HG02973 (cell line): Measurements from ENCODE around the gene CDC123.
"Not testable (repeated sequence)": the region's sequence is repeated elsewhere in the genome, so short reads cannot be mapped to it uniquely, and the experiment has no call there.

Source experiments
- ATAC-seq: cut with Tn5 transposase; IDR thresholded peaks from one replicate; pipeline ENCODE4 v1.9.1; 2021; ENCODE audit warnings: moderate library complexity; ENCODE audit not compliant: unreplicated experiment

Gene CDC123, protein sequence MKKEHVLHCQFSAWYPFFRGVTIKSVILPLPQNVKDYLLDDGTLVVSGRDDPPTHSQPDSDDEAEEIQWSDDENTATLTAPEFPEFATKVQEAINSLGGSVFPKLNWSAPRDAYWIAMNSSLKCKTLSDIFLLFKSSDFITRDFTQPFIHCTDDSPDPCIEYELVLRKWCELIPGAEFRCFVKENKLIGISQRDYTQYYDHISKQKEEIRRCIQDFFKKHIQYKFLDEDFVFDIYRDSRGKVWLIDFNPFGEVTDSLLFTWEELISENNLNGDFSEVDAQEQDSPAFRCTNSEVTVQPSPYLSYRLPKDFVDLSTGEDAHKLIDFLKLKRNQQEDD

DNA sequence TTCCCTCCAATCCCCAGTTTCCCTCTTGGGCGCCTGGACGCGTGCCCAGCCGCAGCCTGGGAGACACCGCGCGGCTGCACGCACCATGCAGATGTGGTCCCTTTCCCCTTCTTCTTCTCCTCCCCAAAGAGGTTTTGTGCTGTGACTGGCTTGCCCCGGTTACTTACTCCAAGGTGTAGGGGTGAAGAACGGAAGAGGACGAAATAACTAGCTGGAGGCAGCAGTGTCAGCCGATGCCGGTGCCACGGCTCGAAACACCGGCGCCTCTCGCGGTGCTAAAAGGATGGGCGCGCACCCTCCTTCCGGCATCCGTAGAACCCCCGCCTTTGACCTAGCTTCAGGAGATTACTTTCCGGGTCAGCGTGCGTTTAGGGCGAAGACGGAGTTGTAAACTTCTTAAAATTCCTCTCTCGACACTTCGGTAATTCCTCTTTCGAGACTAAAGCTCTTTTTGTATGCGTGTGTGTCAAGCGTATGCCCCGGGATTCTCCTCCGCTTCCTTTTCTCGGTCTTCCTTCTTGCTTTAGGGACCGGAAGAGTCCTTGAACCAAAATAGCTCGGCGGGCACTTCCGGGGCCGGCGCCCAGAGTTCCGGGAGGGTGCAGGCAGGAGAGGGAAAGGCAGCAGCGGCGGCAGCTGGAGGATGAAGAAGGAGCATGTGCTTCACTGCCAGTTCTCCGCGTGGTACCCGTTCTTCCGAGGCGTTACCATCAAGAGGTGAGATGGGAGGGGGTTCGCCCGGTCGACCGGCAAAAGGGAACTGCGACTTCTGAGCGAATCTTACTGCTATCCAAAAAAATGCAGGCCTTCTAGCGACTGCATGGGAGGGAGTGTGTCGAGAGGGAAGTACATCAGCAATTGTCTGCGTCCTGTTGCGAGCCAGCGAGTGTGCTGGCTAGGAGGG lies at the start of gene CDC123, which contains the start of gene NUDT5:
TSS of gene CDC123 (plus strand) at position 586 of the 904 bp plus-strand sequence. CDS start at position 644, 58 bp downstream.
TSS of gene NUDT5 (minus strand) at position 289 of the 904 bp plus-strand sequence. CDS start 9,600 bp downstream, outside the sequence.
- ATAC-seq = peak; percentile 81

DNA sequence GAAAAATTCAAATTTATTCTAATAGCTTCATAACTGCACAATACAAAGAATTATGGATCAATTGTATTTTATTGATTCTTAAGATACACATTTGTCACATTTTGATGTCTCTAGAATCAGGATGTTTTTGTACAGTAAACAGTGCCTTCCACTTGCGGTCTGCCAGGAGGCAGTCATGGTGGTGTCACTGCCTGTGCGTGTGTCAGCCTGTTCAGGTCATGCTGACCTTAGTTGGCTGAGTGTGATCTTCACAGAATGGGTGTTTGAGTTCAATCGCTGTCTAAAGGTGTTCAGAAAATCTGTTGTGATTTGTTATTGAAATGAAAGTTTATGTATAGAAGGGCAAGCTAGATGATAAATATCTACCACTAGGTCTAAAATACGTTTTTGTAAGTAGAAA lies 45.8 kb upstream of the CDC123 start:
- no peak for ATAC-seq

DNA sequence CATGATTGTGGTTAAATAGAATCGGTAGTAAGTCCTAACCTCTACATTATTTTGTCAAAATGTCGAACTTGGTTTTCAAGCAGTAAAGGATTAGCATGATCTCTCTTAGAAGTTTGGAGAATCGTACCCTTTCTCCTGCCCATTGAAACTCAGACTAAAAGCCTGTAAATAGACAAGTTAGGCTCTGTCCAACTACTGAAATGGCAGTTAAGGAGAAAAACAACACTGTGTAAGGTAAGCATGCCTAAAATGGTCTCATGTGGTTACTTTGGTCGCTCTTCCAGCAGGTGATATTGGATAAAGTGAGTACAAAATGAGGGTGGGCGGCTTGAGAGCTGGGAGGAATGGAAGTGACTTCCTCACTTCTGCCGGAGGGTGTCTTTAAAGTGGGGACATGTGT lies 41.5 kb upstream of the CDC123 start:
- ATAC-seq = no peak

DNA sequence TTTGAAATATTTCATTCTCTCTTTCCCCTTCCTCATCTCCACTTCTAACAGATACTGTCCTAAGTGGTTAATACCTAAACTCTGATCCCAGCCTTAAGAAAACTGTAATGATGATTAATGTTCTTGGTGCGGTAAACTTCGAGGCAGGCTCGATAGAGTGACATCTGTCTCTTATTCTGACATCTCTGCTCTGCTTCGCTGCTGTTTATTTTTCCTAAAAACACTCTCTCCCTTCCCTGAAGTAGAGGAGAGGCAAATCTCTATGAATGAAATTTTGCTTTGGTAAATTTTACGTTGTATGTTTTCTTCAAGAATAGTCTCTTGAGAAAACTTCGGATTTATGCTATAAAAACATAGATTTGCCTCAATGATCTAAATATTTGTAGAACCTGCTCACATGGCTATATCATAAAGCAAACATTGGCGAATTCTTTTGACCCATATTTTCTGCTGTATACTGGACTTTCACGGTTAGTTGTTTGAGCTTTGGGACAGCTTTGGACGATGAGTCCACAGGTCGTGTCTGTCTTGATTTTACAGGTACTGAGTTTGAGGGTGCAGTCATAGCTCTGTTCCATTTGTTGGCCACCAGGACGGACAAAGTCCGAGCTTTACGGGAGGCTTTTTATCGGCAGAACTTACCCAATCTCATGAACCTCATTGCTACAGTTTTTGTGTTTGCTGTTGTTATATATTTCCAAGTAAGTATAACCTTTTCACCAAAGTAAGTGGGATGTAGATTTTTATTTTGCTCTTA lies 39.4 kb upstream of the CDC123 start:
- no peak for ATAC-seq

DNA sequence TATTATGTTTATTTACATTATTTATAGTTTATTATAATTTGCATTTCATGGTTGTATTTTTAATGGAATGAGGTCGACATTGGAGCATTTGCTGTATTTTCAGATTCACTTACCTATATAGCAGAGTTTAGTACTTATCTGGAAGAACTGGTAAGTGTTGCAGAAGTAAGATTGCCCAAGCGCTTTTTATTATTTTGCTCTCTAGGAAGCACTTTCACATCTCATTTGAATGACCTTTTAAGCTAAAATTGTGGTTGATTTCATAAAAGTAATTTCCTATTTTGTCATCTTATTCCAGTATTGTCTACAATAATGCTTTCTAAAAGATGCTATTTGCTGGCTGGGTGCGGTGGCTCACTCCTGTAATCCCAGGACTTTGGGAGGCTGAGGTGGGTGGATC lies 37.9 kb upstream of the CDC123 start:
- no peak for ATAC-seq

DNA sequence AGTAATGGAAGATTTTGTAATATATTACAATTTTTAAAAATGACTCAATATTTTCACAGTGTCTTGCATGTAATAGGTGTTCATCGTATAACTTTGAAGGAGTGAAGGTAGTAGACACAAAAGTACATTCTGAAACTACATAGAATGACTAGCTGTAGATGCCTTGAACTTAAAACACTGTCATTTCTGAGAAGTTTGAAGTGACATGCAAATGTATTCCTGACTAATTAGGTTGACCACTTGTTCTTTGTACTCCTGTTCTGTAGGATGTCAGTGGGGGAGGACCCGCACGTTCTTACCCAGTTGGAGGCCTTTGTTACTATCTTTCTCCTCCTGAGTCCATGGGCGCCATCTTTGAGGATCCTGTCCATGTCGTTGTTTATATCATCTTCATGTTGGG lies 35.3 kb upstream of the CDC123 start:
- no peak for ATAC-seq

DNA sequence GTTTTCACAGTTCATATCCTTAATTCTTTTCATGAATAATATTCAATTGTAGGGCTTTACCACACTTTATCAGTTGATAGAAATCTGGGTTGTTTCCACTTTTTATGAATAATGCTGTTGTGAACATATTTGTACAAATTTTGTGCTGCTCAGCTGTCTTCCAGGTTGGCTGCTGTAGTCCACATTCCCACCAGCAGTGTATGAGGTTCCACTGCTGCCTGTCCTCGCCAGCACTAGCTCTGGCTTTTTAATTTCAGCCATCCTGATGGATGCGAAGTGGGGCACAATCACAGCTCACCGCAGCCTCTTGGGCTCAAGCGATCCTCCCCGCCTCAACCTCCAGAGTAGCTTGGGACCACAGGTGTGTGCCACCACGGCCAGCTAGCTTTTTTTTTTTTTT lies 33.1 kb upstream of the CDC123 start:
- ATAC-seq = no peak

DNA sequence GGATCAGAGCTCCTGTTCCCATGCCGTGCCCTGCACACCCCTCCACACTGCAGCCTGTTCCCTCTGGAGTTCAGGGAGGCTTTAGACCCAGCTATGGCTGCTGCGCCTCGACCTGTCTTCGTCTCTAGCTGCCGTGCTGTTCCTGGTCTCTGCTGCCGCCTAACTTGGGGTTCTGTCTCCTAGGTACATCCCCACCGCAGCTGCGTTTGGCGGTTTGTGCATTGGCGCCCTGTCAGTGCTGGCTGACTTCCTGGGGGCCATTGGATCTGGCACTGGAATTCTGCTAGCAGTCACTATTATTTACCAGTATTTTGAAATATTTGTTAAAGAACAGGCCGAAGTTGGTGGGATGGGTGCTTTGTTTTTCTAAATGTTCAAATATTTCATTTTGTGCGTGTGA lies 31.9 kb upstream of the CDC123 start:
- ATAC-seq = no peak

DNA sequence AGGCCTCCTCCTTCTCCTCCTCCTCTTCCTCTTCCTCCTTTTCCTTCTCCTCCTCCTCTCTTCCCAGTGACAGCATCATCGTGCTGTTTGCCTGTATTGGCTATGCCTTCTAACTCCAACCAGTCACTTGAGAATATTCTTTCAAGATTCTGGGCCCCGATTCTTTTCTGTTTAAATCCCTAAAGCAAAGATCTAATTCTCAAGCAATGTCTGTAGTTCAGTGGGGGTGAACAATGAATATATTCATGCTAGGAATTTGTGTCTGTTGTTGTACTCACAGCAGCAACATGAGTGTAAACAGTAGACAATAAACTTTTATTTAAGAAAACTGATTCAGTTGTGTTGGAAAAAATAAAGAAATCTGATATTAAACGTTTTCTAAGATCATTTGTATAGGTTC lies 31.0 kb upstream of the CDC123 start:
- no peak for ATAC-seq

DNA sequence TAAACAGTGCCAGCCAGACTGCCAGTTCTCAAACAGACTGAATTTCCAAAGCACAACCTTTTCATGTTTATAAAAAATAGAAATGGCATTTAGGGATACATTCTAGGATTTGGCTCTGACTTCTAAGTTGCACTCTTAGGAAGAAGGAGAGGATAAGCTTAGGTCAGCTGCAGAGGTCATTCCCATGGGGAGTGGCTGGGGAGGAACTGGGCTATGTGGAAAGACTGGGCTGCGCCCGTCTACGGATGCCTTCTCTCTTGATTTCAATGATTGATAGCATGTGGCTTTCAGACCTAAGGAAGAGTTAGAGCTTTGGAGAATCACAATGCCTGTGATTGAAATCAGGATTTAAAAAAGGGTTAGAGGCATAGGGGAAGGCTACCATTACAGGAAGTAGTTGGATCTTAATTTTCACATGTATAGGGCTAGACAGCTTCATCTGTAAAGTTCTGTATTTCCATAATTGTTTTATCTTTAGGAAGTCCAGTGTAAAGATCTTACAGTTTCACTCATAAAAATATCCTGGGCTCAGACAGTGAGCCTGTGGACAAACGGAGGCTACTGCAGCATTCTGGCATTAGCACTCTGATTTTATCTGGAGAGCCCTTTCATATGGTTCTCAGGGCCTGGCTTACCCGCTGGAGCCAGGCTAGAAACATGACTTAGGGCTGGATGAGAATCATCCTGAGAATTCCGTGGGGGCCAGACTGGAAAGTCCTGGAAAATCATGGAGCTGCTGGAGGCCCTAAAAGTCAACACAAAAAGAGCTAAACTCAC lies 29.8 kb upstream of the CDC123 start:
- no peak for ATAC-seq

DNA sequence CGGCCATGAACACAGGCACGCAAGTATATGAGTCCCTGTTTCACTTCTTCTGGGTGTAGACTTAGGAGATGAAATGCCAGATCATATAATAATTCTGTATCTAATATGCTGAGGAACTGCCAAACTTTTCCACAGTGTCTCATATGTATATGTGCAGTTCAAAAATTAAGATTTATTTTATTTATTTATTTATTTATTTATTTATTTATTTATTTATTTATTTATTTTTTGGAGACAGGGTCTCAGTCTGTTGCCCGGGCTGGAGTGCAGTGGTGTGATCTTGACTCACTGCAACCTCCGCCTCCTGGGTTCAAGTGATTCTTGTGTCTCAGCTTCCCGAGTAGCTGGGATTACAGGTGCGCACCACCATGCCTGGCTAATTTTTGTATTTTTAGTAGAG lies 24.5 kb upstream of the CDC123 start:
- not testable (repeated sequence) for ATAC-seq

DNA sequence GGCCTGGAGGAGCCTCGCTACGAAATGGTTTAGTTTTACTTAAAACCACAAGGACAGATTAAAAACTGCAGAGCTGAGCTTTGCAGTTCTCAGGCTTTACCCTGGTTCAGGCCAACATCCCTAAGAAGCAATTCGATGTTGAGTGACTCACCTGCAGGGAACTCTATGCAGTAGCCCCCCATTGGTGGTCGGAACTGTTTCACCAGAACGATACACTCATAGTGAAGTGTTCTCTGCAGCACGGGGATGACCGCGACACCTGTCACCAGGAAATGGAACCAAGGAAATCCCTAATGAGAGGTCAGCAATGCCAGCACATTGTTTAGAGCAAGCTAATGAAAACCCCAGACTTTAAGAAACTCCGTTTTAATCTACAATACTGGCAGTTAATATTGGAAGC lies 18.3 kb upstream of the CDC123 start:
- ATAC-seq = no peak

DNA sequence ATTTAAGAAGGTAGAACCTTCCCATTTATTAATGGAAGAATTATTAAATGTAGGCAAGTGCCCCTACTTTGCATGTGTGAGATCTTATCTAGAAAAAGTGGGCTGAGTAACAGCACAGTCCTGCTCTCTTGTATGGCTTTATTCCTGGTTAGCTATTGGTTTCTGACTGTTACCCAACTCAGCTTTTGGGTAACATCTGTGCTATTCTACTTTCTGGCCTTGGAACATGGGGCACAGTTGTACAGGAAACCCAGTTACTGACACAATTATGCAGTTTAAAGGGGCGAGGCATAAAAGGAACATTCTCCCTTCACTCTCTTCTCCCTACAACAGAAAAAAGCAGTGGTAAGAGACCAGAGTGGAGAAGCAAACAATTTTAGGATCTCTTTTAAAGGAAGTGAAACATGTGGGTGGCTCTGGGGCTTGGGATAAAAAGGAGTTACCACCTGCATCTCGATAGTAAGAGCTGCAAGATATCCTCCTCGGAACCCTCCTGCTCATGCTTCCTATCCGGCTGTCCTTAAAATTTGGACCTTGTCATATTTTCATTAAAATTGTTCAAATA lies 16.3 kb upstream of the CDC123 start:
- ATAC-seq = no peak

DNA sequence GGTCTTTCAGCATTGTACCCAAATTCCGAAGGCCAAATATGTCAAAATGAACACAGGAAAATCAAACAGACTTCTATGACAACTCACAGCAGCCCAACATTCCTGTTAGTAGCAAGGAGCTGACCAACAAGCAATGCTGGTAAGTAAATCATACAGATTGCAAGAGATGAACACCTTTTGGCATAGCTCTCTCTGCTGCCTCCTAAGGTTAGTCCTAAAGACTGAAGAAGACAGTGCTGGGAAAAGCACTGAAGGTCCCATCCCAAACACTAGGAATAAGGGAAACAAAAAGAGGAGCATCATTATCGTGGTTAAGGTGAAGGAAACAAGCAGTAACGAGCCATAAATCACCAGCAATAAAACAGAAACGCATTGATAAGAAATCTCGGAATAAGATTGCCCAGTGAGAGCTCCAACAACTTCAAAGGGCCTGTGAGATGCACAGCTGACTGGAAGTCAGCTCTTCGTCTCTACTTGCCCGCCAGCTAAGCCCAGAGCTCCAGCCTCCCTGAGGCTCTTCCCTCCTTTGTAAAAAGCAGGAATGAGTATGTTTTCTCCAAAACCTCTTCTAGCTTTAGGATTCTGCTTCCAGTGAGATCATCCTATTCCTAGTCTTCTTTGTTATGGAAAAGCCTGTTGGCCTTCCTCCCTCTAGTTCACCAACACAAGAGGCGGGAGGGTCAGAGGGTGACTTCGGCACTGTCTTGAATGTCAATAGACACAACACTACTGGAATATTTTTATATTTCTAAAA lies 15.6 kb upstream of the CDC123 start:
- ATAC-seq = no peak

DNA sequence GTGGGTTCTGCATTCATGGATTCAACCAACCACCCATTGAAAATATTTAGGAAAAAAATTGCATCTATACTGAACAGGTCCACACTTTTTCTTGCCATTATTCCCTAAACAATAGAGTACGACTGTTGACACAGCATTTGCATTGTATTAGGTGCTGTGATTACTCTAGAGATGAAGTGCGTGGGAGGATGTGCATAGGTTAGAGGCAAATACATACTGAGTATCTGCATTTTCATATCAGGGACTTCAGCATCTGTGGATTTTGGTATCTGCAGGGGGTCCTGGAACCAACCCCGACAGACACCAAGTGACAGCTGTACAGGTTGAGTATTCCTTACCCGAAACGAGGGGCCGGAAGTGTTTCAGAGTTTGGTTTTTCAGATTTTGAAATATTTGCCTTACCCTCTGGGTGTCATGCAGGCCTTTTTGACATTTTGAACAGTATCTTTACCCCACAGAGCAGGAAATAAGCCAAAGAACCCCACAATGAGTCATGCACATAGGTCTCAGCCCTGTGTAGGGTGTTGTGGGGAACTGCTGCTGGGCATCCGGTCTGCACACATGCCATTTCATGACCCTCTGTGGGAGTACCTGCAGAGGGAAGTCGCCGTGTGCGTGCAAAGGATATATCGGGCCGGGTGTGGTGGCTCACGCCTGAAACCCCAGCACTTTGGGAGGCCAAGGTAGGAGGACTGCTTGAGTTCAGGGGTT lies 14.8 kb upstream of the CDC123 start:
- no peak for ATAC-seq

DNA sequence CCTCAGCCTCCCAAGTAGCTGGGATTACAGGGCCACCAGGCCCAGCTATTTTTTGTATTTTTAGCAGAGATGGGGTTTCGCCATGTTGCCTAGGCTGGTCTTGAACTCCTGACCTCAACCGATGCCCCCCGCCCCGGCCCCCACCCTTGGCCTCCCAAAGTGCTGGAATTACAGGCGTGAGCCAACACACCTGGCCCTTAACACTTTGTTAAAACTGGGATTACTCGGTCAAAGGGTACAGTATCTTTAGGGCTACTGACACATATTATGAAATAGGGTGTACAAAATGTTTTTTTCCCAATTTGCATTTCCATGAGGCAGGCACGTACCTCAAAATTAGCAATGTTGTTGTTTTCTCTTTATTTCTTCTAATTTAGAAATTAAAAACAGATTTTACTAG lies 11.8 kb upstream of the CDC123 start:
- no peak for ATAC-seq

DNA sequence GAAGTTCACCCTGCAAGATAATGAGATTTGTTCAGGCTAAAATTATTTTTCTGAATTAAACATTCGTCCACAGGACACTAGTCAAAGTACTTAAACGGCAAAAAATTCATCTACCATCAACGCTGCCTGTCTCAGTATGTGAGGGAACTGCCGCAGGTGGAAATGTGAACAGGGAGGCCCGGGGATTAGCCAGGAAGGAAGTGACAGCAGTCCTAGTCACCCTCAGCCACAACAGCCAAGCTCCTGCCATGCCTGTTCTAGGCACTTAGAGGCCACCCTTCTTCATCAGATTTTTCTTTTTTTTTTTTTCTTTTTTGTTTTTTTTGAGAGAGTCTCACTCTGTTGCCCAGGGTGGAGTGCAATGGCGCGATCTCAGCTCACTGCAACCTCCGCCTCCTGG lies 9.7 kb upstream of the CDC123 start:
- no peak for ATAC-seq

DNA sequence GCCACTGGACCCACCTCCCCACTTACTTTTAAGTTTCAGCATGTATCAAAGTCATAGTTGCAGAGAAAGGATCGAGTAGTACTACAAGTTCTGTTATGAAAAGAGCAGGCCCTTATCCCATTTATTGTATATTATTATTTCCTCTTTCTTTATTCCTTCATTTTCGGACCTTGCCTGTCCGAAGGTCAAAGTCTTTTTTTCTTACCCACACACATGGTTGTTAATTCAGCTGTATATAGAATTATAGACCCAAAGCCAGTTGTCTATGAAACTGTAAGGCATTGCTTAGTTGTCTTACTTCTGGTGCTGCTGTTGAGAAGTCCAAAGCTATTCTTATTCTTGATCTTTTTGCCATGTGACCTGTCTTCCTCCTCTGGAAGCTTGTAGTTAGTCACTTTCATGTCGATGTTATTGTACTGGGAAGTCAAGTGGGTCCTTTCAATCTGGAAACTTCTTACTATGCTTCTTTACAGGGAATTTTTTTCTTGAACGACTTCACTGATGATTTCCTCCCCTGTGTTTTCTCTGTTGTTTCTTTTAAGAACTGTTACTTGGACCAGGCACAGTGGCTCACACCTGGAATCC lies 8.6 kb upstream of the CDC123 start:
- ATAC-seq = no peak

DNA sequence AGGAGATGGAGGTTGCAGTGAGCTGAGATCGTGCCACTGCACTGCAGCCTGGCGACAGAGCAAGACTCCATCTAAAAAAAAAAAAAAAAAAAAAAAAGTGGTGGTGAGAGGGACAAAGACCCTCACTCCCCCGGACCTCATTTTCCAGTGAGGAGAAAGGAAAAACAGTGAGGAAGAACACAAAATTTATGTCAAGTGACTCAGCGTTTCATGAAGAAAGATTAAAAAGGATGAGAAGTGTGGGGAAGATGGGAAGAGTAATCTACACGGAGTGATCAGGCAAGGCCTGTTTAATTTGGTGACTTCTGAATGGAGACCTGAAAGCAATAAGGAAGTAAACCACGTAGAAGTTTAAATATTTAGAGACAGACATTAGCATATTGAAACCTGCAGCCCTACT lies 7.3 kb upstream of the CDC123 start:
- no peak for ATAC-seq
